Retinal pigment epithelial cell (primary cell): Measurements from ENCODE around the gene ARHGAP32.
A peak's percentile ranks its signal among the peaks of the same experiment; 100 is the strongest.

Source experiments
- DNase-seq: peaks from one replicate; pipeline ENCODE4 v3.0.0-alpha.2; 2010; ENCODE audit warnings: low read depth
- H3K4me3 ChIP-seq: 2 replicates; pipeline ENCODE4 v1.5.1; 2011; ENCODE audit warnings: mild to moderate bottlenecking, low read length, control low read depth, moderate library complexity
- CTCF ChIP-seq: conservative IDR thresholded peaks from 2 replicates; pipeline ENCODE4 v1.5.1; 2011; ENCODE audit warnings: low read depth, low read length, control low read depth, inconsistent platforms

Gene ARHGAP32

GRCh38 chr11:128948583-128948982 is 243.5 kb downstream of the ARHGAP32 start:
- no peak overlapping the region for H3K4me3 ChIP-seq
- no peak for DNase-seq
- peak; percentile 36 for TF ChIP-seq CTCF

- TF ChIP-seq CTCF = no peak
- DNase-seq = no peak
- no peak overlapping the region for H3K4me3 ChIP-seq
Observed at GRCh38 chr11:128947773-128948172, 244.4 kb downstream of the ARHGAP32 start.

DNA sequence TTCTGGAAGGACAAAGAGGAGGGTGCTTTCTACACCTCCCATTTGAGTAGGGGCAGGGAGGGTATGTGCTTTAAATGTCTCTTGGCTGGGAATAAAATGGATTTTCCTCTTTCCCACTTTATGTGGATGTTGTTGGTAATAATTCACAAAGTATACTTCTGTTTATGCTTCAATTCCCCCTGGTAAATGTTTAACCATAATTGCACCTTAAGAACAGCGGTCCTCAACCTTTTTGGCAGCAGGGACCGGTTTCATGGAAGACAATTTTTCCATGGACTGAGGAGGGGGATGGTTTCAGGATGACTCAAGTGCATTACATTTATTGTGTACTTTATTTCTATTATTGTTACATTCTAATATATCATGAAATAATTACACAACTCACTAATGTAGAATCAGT is 245.5 kb downstream of the ARHGAP32 start:
- H3K4me3 ChIP-seq = no peak overlapping the region
- TF ChIP-seq CTCF = no peak
- no peak for DNase-seq

DNA sequence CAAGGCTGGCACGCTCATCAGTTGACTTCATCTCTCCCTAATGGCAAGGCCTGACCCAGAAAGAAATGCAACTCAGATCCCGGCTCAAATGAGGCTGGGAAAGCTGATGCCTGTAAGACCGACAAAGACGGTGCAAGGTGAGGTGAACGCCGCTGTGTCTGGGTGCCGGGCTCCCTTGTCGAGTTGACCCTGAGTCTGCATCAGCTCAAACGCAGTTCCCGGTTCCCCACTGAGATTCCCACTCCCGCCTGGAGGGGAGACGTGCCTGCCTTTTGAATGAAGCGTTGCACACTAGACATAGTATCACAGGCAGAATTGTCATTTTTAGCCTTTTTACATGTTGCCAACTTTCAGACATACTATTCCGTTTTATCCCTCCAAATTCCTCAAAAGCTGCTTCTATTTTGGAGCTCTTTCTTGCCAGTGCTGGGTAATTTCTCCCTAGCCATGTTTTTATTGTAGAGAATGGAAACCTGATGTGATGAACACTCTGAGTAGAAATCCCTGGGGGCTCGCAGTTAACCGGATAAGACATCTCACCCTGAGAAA is 248.6 kb downstream of the ARHGAP32 start:
- no peak for DNase-seq

GRCh38 chr11:128942817-128943427 is 249.2 kb downstream of the ARHGAP32 start, which contains the start of gene TP53AIP1:
TSS of gene TP53AIP1 (minus strand) at chr11:128942871. CDS start at chr11:128937818, 5,053 bp downstream.
- no peak within 1 kb of the TSS for H3K4me3 ChIP-seq
- no peak for TF ChIP-seq CTCF
- DNase-seq = no peak

More for the DNA sequence above, 248.6 kb downstream of the ARHGAP32 start:
- TF ChIP-seq CTCF = no peak
- H3K4me3 ChIP-seq = no peak overlapping the region

DNA sequence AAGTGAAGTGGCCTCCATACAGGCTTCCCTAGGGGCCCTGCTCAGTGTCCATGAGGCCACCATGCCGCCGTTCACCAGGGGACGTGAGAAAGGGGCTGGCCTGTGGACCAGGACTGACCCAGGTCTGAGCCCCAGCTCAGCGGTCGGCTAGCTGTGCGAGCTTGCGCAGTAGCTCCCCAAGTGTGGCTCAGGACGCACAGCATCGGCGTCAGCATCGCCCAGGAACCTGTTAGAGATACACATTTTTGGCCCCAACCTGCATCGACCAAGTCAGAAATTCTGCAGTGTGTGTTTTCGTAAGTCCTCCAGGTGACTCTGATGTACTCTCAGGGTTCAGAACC is 249.9 kb downstream of the ARHGAP32 start:
- no peak overlapping the region for H3K4me3 ChIP-seq
- TF ChIP-seq CTCF = no peak
- DNase-seq = no peak

GRCh38 chr11:128941573-128942271 is 250.4 kb downstream of the ARHGAP32 start:
- no peak for DNase-seq
- no peak for TF ChIP-seq CTCF
- no peak overlapping the region for H3K4me3 ChIP-seq
